Ureter (tissue), 1 donor: ENCODE measurements around the gene LUC7L3. TPM values are rescaled to one million over a fixed set of nuclear protein-coding genes. Genes with fewer than 3 reads are reported as not detected.
A peak's percentile ranks its signal among the peaks of the same experiment; 100 is the strongest.
"Not testable (repeated sequence)": the region's sequence is repeated elsewhere in the genome, so short reads cannot be mapped to it uniquely, and the experiment has no call there.

Source experiments
- DNase-seq: peaks from one replicate; pipeline ENCODE4 v3.0.0-alpha.2; 2020; ENCODE audit warnings: low spot score
- total RNA-seq: library from RNA; stranded (reverse); gene quantifications from one replicate; pipeline ENCODE4 v1.2.4, GENCODE V29; 2023
- donor health status: DM: yes; HTN: yes; CAD: no.

Gene LUC7L3, protein sequence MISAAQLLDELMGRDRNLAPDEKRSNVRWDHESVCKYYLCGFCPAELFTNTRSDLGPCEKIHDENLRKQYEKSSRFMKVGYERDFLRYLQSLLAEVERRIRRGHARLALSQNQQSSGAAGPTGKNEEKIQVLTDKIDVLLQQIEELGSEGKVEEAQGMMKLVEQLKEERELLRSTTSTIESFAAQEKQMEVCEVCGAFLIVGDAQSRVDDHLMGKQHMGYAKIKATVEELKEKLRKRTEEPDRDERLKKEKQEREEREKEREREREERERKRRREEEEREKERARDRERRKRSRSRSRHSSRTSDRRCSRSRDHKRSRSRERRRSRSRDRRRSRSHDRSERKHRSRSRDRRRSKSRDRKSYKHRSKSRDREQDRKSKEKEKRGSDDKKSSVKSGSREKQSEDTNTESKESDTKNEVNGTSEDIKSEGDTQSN
- total RNA-seq = 113 TPM

DNA sequence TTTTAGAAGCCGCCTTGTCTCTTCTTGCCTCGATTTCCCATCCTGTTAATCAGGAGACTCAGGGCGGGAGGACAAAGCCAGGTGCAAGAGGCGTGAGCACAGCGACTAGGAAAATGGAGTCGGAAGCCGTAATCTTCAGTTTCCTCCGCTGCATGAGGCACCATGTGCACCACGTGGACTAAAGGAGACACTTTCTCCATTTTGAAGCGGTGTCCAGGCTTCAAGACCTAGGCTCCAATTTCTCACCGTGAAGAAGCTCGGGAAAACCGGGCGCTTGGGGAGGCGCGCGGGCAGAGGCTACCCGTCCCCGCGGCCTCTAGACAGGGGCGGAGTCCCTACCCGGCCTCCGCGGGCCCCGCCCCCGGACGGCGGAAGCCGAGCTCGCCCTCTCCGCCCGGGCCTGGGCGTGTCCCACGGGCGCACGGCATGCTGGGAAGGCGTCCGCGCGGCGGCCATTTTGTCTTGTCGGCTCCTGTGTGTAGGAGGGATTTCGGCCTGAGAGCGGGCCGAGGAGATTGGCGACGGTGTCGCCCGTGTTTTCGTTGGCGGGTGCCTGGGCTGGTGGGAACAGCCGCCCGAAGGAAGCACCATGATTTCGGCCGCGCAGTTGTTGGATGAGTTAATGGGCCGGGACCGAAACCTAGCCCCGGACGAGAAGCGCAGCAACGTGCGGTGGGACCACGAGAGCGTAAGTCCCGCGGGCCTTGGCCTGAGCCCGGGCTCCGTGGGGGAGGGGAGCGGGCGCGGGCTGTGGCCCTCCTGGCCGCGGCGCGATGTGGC, at the start of gene LUC7L3:
Gene LUC7L3, plus strand, starts transcription at position 460 of the 780 bp plus-strand sequence. Its CDS starts 130 bp downstream, at position 590.
- peak; percentile 95 for DNase-seq

GRCh38 chr17:50672071-50672470, 47.3 kb upstream of the LUC7L3 start:
- no peak for DNase-seq

DNA sequence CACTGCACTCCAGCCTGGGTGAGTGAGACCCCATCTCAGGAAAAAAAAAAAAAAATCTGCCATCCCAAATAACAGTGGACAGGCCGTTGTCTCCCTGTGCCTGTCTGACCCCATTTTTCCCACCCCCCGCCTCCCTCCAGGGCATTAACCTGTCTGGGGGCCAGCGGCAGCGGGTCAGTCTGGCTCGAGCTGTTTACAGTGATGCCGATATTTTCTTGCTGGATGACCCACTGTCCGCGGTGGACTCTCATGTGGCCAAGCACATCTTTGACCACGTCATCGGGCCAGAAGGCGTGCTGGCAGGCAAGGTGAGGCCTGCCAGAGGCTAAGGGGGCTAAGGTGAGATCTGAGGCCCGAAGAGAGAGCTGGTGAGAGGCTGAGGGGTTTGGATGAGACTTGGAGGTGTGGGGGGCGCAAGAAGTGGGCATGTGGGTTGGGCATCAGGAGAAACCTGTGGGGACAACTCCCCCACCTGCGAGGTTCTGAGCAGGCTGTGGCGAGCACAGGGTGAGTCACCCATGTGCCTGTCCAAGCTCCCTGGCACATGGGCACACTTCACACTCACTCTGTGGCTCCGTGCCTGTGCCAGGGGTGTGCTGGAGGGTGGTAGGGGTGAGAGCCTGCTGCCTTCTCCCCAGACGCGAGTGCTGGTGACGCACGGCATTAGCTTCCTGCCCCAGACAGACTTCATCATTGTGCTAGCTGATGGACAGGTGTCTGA, 46.4 kb upstream of the LUC7L3 start:
- no peak for DNase-seq

DNA sequence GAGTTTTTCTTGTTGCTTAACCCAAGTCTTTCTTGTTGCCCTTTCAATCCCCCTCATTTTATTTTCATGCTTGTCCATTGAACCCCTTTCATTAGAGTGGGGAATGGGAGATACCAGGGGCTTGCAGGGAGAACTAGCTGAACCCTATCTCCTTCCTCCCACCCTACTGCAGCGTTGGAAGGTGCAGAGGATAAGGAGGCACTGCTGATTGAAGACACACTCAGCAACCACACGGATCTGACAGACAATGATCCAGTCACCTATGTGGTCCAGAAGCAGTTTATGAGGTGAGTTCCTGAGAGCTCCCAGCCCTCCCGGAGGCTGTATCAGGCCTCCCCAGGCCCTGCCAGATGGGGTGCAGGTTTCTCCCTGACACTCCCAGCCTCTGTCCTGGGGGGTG, 44.2 kb upstream of the LUC7L3 start:
- no peak for DNase-seq

DNA sequence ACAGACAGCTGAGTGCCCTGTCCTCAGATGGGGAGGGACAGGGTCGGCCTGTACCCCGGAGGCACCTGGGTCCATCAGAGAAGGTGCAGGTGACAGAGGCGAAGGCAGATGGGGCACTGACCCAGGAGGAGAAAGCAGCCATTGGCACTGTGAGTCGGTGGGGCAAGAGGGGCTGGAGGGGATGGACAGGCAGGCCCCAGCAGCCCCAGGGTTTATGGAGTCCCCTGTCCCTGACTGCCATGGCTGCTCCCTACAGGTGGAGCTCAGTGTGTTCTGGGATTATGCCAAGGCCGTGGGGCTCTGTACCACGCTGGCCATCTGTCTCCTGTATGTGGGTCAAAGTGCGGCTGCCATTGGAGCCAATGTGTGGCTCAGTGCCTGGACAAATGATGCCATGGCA, 43.8 kb upstream of the LUC7L3 start:
- no peak for DNase-seq

DNA sequence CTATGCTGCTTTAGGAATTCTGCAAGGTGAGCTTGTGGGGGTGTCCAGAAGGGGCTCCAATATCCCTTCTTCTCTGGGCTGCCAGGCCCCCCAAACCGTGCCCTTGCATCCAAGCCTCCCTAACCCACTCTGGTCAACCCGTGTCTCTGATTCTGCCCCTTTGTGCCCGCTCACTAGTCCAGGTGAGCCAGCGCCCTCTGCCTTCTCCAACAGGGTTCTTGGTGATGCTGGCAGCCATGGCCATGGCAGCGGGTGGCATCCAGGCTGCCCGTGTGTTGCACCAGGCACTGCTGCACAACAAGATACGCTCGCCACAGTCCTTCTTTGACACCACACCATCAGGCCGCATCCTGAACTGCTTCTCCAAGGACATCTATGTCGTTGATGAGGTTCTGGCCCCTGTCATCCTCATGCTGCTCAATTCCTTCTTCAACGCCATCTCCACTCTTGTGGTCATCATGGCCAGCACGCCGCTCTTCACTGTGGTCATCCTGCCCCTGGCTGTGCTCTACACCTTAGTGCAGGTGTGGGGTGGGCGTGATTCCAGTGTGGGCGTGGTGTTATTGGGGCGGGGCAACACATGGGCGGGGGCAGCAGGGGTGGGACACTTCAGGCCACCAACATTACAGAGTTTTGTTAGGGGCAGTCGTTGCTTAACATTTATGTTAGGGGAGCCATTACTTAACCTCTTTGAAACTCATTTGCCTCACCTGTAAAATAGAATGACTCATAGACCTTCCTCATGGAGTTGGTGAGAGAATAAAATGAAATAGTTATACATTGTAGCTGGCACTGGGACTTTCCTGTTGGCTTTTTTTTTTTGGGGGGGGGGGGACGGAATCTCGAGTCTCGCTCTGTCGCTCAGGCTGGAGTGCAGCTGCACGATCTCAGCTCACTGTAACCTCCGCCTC, 43.1 kb upstream of the LUC7L3 start:
- DNase-seq = no peak

- DNase-seq = no peak
Measured at GRCh38 chr17:50677851-50678375, 41.5 kb upstream of the LUC7L3 start.

GRCh38 chr17:50679008-50679544, 40.3 kb upstream of the LUC7L3 start:
- no peak for DNase-seq

DNA sequence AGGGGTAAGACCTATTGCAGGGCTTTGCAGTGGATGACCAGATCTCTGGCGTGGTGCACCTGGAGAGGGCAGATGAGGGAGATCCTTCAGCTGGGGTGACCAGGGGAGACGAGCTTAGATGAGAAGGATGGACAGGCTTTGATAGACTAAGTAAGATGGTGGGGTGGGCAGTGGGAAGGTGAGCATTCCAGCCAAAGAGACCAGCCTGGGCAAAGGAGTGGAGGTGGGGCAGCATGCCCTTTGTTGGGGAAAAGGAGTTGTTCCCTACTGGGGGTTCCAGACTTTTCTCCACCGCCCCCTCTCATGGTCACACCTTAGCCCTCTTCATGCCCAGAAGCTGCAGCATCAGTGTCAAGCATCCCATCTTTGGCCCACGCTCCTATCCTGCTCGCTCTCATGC, 39.3 kb upstream of the LUC7L3 start:
- DNase-seq = no peak

DNA sequence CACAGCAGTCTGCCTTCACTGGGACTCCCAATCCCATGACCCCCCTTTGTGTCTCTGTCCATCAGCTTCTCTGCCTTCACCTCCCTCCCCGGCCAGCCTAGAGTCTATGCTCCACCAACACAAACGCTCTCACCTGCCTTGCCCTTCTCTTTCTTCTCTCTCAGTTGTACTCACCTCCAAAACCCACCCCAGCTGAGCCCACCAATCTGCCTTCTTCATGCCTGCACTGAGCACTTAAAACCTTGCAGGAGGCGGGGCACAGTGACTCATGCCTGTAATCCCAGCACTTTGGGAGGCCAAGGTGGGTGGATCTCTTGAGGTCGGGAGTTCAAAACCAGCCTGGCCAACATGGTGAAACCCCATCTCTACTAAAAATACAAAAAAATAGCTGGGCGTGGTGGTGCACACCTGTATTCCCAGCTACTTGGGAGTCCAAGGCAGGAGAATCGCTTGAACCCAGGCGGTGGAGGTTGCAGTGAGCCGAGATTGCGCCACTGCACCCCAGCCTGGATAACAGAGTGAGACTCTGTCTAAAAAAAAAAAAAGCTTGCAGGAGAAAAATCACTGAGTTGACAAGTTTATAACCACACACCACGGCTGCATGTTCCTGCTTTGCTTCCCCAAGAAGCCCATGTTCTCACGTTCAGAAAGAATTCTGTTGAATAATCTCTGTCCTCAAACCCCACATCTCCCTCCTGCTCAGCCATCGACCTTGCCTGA, 38.7 kb upstream of the LUC7L3 start:
- not testable (repeated sequence) for DNase-seq

DNA sequence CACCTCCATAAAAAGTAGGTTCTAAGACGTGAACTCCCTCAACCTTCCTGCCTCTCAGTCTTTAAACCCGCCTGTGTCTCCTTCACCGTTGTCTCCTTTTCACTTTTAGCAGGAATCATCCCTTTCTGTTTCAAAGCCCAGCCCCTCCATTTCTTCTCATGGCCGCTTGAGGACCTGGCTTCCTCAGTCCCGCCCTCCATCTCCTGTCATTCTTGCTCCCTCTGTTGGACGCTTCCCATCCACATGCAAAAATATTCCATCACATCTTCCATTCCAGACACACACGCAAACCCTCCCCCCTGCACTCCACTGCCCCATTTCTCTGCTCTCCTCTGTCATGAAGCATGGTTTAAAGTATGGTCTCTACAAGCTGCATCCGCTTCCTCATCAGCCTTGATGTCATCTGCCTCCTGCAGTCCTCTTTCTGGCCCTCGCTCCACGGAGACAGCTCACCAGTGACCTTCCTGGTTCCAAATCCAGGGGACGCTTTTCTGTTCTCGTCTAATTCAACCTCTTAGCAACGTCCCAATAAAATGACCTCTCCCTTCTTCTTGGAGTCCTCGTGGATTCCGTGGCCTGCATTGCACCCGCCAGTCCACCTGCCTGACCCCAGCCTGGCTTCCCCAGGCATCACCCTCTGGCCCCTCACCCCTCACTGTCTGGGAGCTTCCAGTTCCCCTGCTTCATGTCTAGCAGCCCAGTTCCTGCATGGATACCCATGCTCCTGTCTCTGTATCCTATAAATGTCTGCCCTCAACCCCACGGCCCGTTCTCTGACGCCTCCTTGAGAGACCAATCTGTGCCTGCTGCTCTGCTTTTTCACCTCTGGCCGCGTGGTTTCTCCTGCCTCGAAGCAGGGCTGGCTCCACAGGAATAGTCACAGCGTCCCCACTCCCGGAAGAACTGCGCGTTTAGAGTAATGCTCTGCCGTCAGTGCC, 37.9 kb upstream of the LUC7L3 start:
- DNase-seq = no peak

DNA sequence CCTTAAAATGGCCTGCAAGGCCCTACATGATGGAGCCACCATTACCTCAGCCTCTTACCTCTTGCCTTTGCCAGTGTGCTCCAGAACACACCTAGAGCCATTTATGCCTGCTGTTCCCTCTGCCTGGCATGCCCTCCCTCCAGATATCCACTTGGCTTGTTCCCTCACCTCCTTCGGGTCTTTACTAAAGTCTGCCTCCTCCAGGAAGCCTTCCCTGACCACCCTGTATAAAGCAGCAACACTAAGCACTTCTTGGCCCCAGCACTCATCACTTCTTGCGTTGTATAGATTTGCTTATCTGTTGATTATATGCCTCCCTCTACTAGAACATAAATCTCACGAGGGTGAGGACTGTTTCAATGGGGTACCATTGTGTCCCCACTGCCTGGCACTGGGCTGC, 37.0 kb upstream of the LUC7L3 start:
- DNase-seq = no peak

DNA sequence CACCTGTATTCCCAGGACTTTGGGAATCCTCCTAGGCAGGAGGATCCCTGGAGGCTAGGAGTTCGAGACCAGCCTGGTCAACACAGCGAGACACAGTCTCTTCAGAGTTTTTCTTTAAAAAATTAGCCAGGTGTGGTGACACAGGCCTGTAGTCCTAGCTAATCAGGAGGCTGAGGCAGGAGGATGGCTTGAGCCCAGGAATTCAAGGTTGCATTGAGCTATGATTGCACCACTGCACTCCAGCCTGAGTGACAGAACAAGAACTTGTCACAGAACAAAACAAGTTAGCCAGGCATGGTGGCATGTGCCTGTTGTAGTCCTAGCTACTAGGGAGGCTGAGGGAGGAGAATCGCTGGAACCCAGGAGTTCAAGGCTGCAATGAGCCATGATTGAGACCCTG, 36.5 kb upstream of the LUC7L3 start:
- DNase-seq = no peak

DNA sequence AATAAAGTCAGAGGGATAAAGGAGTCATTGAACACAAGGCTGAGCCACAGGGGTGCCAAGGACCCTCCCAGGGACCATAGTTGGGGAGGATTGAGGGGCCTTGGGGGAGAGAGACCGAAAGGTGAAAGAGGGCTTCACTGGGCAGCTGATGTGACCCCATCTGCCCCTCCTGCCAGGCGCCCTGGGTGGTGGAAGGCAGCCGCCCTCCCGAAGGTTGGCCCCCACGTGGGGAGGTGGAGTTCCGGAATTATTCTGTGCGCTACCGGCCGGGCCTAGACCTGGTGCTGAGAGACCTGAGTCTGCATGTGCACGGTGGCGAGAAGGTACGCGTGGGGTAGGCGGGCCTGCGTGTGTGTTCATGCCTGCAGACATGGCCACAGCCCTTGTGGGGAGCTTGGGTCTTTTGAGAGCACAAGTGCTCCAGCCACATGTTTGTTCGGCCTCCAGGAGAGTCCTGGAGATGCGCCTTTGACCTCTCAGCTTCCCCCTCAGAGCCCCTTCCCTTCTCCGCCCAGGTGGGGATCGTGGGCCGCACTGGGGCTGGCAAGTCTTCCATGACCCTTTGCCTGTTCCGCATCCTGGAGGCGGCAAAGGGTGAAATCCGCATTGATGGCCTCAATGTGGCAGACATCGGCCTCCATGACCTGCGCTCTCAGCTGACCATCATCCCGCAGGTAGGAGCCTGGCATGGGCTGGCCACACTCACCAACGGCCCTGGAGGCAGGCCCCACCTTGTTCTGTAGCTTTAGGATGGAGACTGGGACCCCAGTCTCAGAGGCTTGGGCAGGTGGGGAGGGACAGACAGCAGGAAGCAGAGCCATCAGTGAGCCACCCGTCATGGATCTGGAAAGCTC, 35.7 kb upstream of the LUC7L3 start:
- DNase-seq = no peak

DNA sequence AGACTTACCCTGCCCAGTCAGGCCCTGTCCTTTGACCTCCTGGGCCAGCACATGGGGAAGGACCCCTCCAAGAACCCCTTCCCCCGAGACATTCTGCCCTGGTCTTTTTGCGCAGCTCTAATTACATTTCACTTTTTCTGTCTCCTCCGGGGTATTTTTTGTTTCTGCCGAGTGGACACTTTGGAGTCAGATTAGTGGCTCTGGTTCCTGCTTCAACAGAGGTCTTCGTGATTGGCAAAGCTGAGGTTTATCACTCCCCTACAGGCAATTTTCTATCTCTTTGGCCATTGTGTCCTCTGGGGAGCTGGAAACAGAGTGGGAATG, 35.2 kb upstream of the LUC7L3 start:
- no peak for DNase-seq

GRCh38 chr17:50684612-50685333, 34.6 kb upstream of the LUC7L3 start:
- no peak for DNase-seq

DNA sequence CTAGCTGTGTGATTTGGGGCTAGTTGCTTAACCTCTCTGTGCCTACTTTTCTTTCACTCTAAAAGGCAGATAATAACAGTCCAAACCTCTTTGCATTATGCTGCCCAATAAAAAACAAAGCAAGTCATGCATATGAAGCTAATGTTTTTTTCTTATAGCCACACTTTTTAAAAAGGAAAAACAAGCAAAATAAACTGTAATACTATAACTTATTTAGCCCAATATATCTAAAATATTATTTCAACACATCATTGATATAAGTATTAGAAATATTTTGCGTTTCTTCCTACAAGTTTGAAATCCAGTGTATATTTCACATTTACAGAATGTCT, 34.1 kb upstream of the LUC7L3 start:
- DNase-seq = no peak
